B cell (primary cell): ENCODE data around the gene SLC9A9. TPM values are rescaled to one million over a fixed set of nuclear protein-coding genes. Genes with fewer than 3 reads are reported as not detected.

Experiments
- ATAC-seq: fragments of 200-7000 bp; cut with Tn5 transposase; one replicate; pipeline ENCODE4 v1.10.0; 2021; ENCODE audit warnings: low read depth, mild to moderate bottlenecking, moderate number of reproducible peaks, moderate library complexity
- CTCF ChIA-PET: fragments of 350-600 bp; sonication (Branson Sonifier 250); formaldehyde crosslinking; loops from one replicate; lab custom pipeline; 2021; ENCODE audit warnings: antibody characterized with exemption, inconsistent platforms; lab: Charles Lee
- POLR2A ChIA-PET: fragments of 350-600 bp; sonication (Branson Sonifier 250); formaldehyde crosslinking; loops from one replicate; lab custom pipeline; 2021; ENCODE audit warnings: antibody characterized with exemption; lab: Charles Lee
- DNase-seq: peaks from one replicate; pipeline ENCODE4 v3.0.0; 2013
- H2AFZ ChIP-seq: 2 replicates; pipeline ENCODE4 v1.6.1; 2012; ENCODE audit warnings: mild to moderate bottlenecking, low read depth, low read length; ENCODE audit not compliant: insufficient read depth, poor library complexity, severe bottlenecking
- H3K27ac ChIP-seq, 2 donors: 1 replicate in 1 of 2; 2 replicates in 1 of 2; pipeline ENCODE4 v1.5.1; 2012 to 2013; ENCODE audit warnings: low read length in 2 of 2, mild to moderate bottlenecking in 2 of 2, moderate library complexity in 1 of 2
- H3K27me3 ChIP-seq, 4 experiments: fragments of 200-600 bp in 1 of 4; sonication (generic) in 1 of 4; replicated peaks in 1 of 4; 1 replicate in 2 of 4; 2 replicates in 2 of 4; pipeline versions ENCODE4 v1.6.1 to v1.7.0; 2013 to 2016; ENCODE audit warnings: low read length in 3 of 4, mild to moderate bottlenecking in 2 of 4, mixed read lengths in 1 of 4, moderate library complexity in 1 of 4; ENCODE audit not compliant: insufficient read depth in 4 of 4, control insufficient read depth in 3 of 4; ENCODE audit errors: control extremely low read depth in 1 of 4
- H3K36me3 ChIP-seq, 2 experiments: replicated peaks in 1 of 2; 1 replicate in 1 of 2; 2 replicates in 1 of 2; pipeline versions ENCODE4 v1.6.1 to v1.7.1; 2013; ENCODE audit warnings: low read length in 1 of 2; ENCODE audit not compliant: insufficient read depth in 2 of 2, control insufficient read depth in 1 of 2; ENCODE audit errors: control extremely low read depth in 1 of 2, extremely low read depth in 1 of 2
- H3K4me1 ChIP-seq, 2 donors: fragments of 200-600 bp in 1 of 2; sonication (generic) in 1 of 2; 1 replicate in 1 of 2; 2 replicates in 1 of 2; pipeline versions ENCODE4 v1.5.1 to v1.6.1; 2013 to 2017; ENCODE audit warnings: low read length in 2 of 2; ENCODE audit not compliant: control insufficient read depth in 2 of 2, insufficient read depth in 2 of 2
- H3K4me2 ChIP-seq: replicated peaks from 2 replicates; pipeline ENCODE3; 2012; ENCODE audit warnings: mild to moderate bottlenecking, low read depth, low read length; ENCODE audit not compliant: poor library complexity, severe bottlenecking
- H3K4me3 ChIP-seq, 5 experiments: fragments of 200-600 bp in 1 of 5; sonication (generic) in 1 of 5; 1 replicate in 3 of 5; 2 replicates in 2 of 5; pipeline versions ENCODE4 v1.5.1 to v1.7.0; 2011 to 2016; ENCODE audit warnings: low read length in 4 of 5, mild to moderate bottlenecking in 4 of 5, low read depth in 2 of 5, control low read depth in 1 of 5, moderate library complexity in 1 of 5; ENCODE audit not compliant: insufficient read depth in 1 of 5; ENCODE audit errors: control extremely low read depth in 1 of 5, extremely low read depth in 1 of 5
- H3K79me2 ChIP-seq: fragments of 200-600 bp; sonication (generic); one replicate; pipeline ENCODE4 v1.6.0; 2016; ENCODE audit warnings: low read length; ENCODE audit not compliant: control insufficient read depth, insufficient read depth
- H3K9ac ChIP-seq: fragments of 200-600 bp; sonication (generic); 2 replicates; pipeline ENCODE4 v1.6.1; 2017; ENCODE audit warnings: mild to moderate bottlenecking, low read length, moderate library complexity
- H3K9me3 ChIP-seq, 3 donors: one replicate each; pipeline versions ENCODE4 v1.6.1 to v1.7.1; 2013; ENCODE audit warnings: low read length in 2 of 3; ENCODE audit not compliant: control insufficient read depth in 2 of 3, insufficient read depth in 1 of 3; ENCODE audit errors: control extremely low read depth in 1 of 3
- H4K20me1 ChIP-seq: 2 replicates; pipeline ENCODE4 v1.6.0; 2012; ENCODE audit warnings: mild to moderate bottlenecking, low read length; ENCODE audit not compliant: insufficient read depth, control insufficient read depth, poor library complexity, severe bottlenecking
- H3K27ac Mint-ChIP-seq: one replicate; pipeline ENCODE4 v1.8.0; 2021; ENCODE audit warnings: mixed read lengths
- H3K27me3 Mint-ChIP-seq: one replicate; pipeline ENCODE4 v1.8.0; 2021; ENCODE audit warnings: mixed read lengths
- H3K4me1 Mint-ChIP-seq: one replicate; pipeline ENCODE4 v1.8.0; 2021; ENCODE audit warnings: mixed read lengths
- H3K4me3 Mint-ChIP-seq: one replicate; pipeline ENCODE4 v1.8.0; 2021; ENCODE audit warnings: mixed read lengths
- H3K9me3 Mint-ChIP-seq: one replicate; pipeline ENCODE4 v1.8.0; 2022; ENCODE audit warnings: mixed read lengths; ENCODE audit not compliant: insufficient read depth
- EZH2 ChIP-seq: IDR thresholded peaks from 2 replicates; pipeline ENCODE4 v1.6.1; 2012; ENCODE audit warnings: borderline replicate concordance, low read depth, mild to moderate bottlenecking, moderate library complexity, low read length; ENCODE audit not compliant: insufficient read depth, poor library complexity, severe bottlenecking
- WGBS: methylation state at CpG from one replicate; pipeline ENCODE4 v1.1.5; 2013; ENCODE audit warnings: missing lambda C conversion rate; ENCODE audit not compliant: insufficient coverage; 5-methylcytosine and 5-hydroxymethylcytosine counted together
- intact Hi-C: fragments of 100-400 bp; cut with micrococcal nuclease; formaldehyde crosslinking; loops from one replicate; pipeline ENCODE4 v1.10.0; 2022
- polyA plus RNA-seq: library from polyadenylated mRNA; depleted of rRNA; stranded (reverse); fragments of >200 nt; gene quantifications from 2 replicates; pipeline ENCODE4 v1.2.3, GENCODE V29; 2012
- total RNA-seq, 2 donors: library from RNA; stranded (reverse); fragments of 120-200 nt in 1 of 2; gene quantifications; 1 replicate in 1 of 2; 2 replicates in 1 of 2; pipeline versions ENCODE4 v1.2.3 to v1.2.4, GENCODE V29; 2013 to 2022
- TF ChIP-seq, protein P1 (sequence below): fragments of 200-600 bp; IDR thresholded peaks from one replicate; pipeline ENCODE4 v1.8.0; 2022; ENCODE audit warnings: antibody characterized with exemption, mild to moderate bottlenecking

The SLC9A9 gene
- total and polyA plus RNA-seq, 2 donors (not counting 1 experiment from before 2014, with no cell fraction given) = 7.7 to 17.3 TPM

- no peak overlapping the region for H3K4me3 Mint-ChIP-seq
- no peak for ATAC-seq
- no peaks in the 10 kb centered on the region for H4K20me1 ChIP-seq
- H3K79me2 ChIP-seq = no peaks in the 10 kb centered on the region
- H3K36me3 ChIP-seq = peaks cover 0 to 2% of the 10 kb centered on the region in 2 experiments
- TF ChIP-seq EZH2 = no peak
- TF ChIP-seq, protein P1, sequence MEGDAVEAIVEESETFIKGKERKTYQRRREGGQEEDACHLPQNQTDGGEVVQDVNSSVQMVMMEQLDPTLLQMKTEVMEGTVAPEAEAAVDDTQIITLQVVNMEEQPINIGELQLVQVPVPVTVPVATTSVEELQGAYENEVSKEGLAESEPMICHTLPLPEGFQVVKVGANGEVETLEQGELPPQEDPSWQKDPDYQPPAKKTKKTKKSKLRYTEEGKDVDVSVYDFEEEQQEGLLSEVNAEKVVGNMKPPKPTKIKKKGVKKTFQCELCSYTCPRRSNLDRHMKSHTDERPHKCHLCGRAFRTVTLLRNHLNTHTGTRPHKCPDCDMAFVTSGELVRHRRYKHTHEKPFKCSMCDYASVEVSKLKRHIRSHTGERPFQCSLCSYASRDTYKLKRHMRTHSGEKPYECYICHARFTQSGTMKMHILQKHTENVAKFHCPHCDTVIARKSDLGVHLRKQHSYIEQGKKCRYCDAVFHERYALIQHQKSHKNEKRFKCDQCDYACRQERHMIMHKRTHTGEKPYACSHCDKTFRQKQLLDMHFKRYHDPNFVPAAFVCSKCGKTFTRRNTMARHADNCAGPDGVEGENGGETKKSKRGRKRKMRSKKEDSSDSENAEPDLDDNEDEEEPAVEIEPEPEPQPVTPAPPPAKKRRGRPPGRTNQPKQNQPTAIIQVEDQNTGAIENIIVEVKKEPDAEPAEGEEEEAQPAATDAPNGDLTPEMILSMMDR = no peak
- H3K27me3 ChIP-seq = no peaks in the 10 kb centered on the region
- no peak overlapping the region for H2AFZ ChIP-seq
- no peak overlapping the region for H3K4me2 ChIP-seq
- POLR2A ChIA-PET = no interaction called here
- no peak overlapping the region for H3K4me3 ChIP-seq
- 83% methylated on average over 1 of the region's 3 CpGs for WGBS
- H3K9me3 ChIP-seq = peaks cover under 1 to 4% (median 3%) of the 10 kb centered on the region in 3 donors
- H3K4me1 ChIP-seq = peaks cover 4 to 6% of the 10 kb centered on the region in 2 donors
- DNase-seq = no peak
- H3K27ac Mint-ChIP-seq = no peak overlapping the region
- CTCF ChIA-PET = no interaction called here
- H3K9ac ChIP-seq = no peak overlapping the region
- no peak overlapping the region for H3K27ac ChIP-seq
- intact Hi-C loops = no loop called here
- peaks cover 8% of the 10 kb centered on the region for H3K4me1 Mint-ChIP-seq
- peaks cover 10% of the 10 kb centered on the region for H3K9me3 Mint-ChIP-seq
- no peaks in the 10 kb centered on the region for H3K27me3 Mint-ChIP-seq
These were observed 299.9 kb downstream of the SLC9A9 start for GRCh38 chr3:143548393-143548792.

DNA sequence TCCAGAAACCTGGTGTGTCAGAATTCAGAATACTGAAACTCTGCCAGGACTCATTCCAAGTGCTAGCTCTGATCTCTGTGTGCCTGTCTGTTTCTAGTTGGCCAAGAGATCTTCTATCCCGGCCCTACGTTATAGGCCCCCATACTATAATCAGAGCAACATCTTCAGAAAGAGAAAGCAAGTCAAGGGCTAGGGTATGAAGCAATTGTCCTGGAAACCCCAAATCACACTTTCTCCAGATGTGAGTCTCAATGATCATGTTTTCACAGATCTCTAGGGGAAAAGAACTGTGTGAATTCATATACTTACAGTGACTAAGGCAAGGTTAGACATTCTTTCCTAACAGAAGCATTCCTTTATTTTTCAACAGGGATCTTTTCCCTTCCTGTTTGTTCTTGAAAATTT is 309.7 kb downstream of the SLC9A9 start:
- Histone ChIP-seq H3K4me1 (peaks cover 15% of the 10 kb centered on the region in 2 donors), H3K4me3 (no peak overlapping the region), H3K9ac (no peak overlapping the region), H3K4me2 (no peak overlapping the region), H2AFZ (no peak overlapping the region), H3K27ac (no peak overlapping the region), H3K27me3 (no peaks in the 10 kb centered on the region), H3K9me3 (peaks cover 0 to 3% (median 2%) of the 10 kb centered on the region in 3 donors), H4K20me1 (no peaks in the 10 kb centered on the region), H3K36me3 (no peaks in the 10 kb centered on the region), H3K79me2 (no peaks in the 10 kb centered on the region)
- intact Hi-C loops = loop anchor here (10.0 kb wide), 1 partner anchor 114 kb away; no protein-coding TSS in a partner anchor
- Mint-ChIP-seq H3K4me1 (peaks cover 41% of the 10 kb centered on the region), H3K27me3 (no peaks in the 10 kb centered on the region), H3K9me3 (peaks cover 2% of the 10 kb centered on the region), H3K4me3 (no peak overlapping the region), H3K27ac (peak overlapping the region; percentile 72)
- WGBS = no CpG with 5 or more reads among the region's 2 CpGs
- TF ChIP-seq EZH2 = no peak
- TF ChIP-seq, protein P1 = no peak
- ChIA-PET CTCF (no interaction called here), POLR2A (no interaction called here)
- DNase-seq (no peak), ATAC-seq (no peak)
